Measurements from ENCODE around the gene SH3BP4. TPM values are rescaled to one million over a fixed set of nuclear protein-coding genes. Genes with fewer than 3 reads are reported as not detected.

SH3BP4 gene
- total RNA-seq, 1 donor from 2014 or later = 0.66 TPM

- no peak for DNase-seq (ENCODE audit: low spot score)
- H3K4me1 Mint-ChIP-seq (ENCODE audit: low read depth) = no peaks in the 10 kb centered on the region
- H3K9me3 Mint-ChIP-seq = no peaks in the 10 kb centered on the region
Observed at GRCh38 chr2:234963773-234964615, 12.2 kb downstream of the SH3BP4 start.

GRCh38 chr2:234964631-234965461 is 13.0 kb downstream of the SH3BP4 start:
- Mint-ChIP-seq H3K4me3 (ENCODE audit: low read depth) (no peak overlapping the region), H3K27ac (no peak overlapping the region), H3K9me3 (no peaks in the 10 kb centered on the region), H3K4me1 (ENCODE audit: low read depth) (no peaks in the 10 kb centered on the region), H3K36me3 (ENCODE audit: low read depth) (no peaks in the 10 kb centered on the region), H3K27me3 (ENCODE audit: low read depth) (peaks cover 3% of the 10 kb centered on the region)
- no peak for DNase-seq (ENCODE audit: low spot score)
- intact Hi-C loops (cut with micrococcal nuclease) = no loop called here

More at GRCh38 chr2:234963773-234964615, 12.2 kb downstream of the SH3BP4 start:
- H3K27me3 Mint-ChIP-seq (ENCODE audit: low read depth) = peaks cover 1% of the 10 kb centered on the region
- H3K4me3 Mint-ChIP-seq (ENCODE audit: low read depth) = no peak overlapping the region
- intact Hi-C loops (cut with micrococcal nuclease) = no loop called here
- no peaks in the 10 kb centered on the region for H3K36me3 Mint-ChIP-seq (ENCODE audit: low read depth)
- no peak overlapping the region for H3K27ac Mint-ChIP-seq

- Mint-ChIP-seq H3K36me3 (ENCODE audit: low read depth) (no peaks in the 10 kb centered on the region), H3K27ac (no peak overlapping the region), H3K4me3 (ENCODE audit: low read depth) (no peak overlapping the region), H3K4me1 (ENCODE audit: low read depth) (no peaks in the 10 kb centered on the region), H3K27me3 (ENCODE audit: low read depth) (peaks cover 5% of the 10 kb centered on the region), H3K9me3 (no peaks in the 10 kb centered on the region)
- DNase-seq (ENCODE audit: low spot score) = no peak
- intact Hi-C loops (cut with micrococcal nuclease) = no loop called here
Observed at GRCh38 chr2:234966340-234966739, 14.5 kb downstream of the SH3BP4 start.

- no peak for DNase-seq (ENCODE audit: low spot score)
- Mint-ChIP-seq H3K9me3 (no peaks in the 10 kb centered on the region), H3K27ac (no peak overlapping the region), H3K4me1 (ENCODE audit: low read depth) (no peaks in the 10 kb centered on the region), H3K4me3 (ENCODE audit: low read depth) (no peak overlapping the region), H3K36me3 (ENCODE audit: low read depth) (no peaks in the 10 kb centered on the region), H3K27me3 (ENCODE audit: low read depth) (peaks cover 5% of the 10 kb centered on the region)
- intact Hi-C loops (cut with micrococcal nuclease) = no loop called here
Observed at GRCh38 chr2:234967201-234967869, 15.5 kb downstream of the SH3BP4 start.

GRCh38 chr2:234967870-234968208 is 16.0 kb downstream of the SH3BP4 start:
- Mint-ChIP-seq H3K27me3 (ENCODE audit: low read depth) (peaks cover 5% of the 10 kb centered on the region), H3K9me3 (no peaks in the 10 kb centered on the region), H3K27ac (no peak overlapping the region), H3K36me3 (ENCODE audit: low read depth) (no peaks in the 10 kb centered on the region), H3K4me1 (ENCODE audit: low read depth) (no peaks in the 10 kb centered on the region), H3K4me3 (ENCODE audit: low read depth) (no peak overlapping the region)
- no peak for DNase-seq (ENCODE audit: low spot score)
- intact Hi-C loops (cut with micrococcal nuclease) = no loop called here

- no peaks in the 10 kb centered on the region for H3K9me3 Mint-ChIP-seq
- H3K27me3 Mint-ChIP-seq (ENCODE audit: low read depth) = peaks cover 5% of the 10 kb centered on the region
- H3K27ac Mint-ChIP-seq = no peak overlapping the region
- DNase-seq (ENCODE audit: low spot score) = no peak
- no peak overlapping the region for H3K4me3 Mint-ChIP-seq (ENCODE audit: low read depth)
- intact Hi-C loops (cut with micrococcal nuclease) = no loop called here
- H3K4me1 Mint-ChIP-seq (ENCODE audit: low read depth) = no peaks in the 10 kb centered on the region
- H3K36me3 Mint-ChIP-seq (ENCODE audit: low read depth) = no peaks in the 10 kb centered on the region
Observed at GRCh38 chr2:234968631-234969305, 17.0 kb downstream of the SH3BP4 start.

- intact Hi-C loops (cut with micrococcal nuclease) = no loop called here
- no peak for DNase-seq (ENCODE audit: low spot score)
- H3K36me3 Mint-ChIP-seq (ENCODE audit: low read depth) = no peaks in the 10 kb centered on the region
- H3K27ac Mint-ChIP-seq = no peak overlapping the region
- H3K27me3 Mint-ChIP-seq (ENCODE audit: low read depth) = peaks cover 5% of the 10 kb centered on the region
- no peaks in the 10 kb centered on the region for H3K4me1 Mint-ChIP-seq (ENCODE audit: low read depth)
- no peak overlapping the region for H3K4me3 Mint-ChIP-seq (ENCODE audit: low read depth)
- H3K9me3 Mint-ChIP-seq = no peaks in the 10 kb centered on the region
Observed at GRCh38 chr2:234969306-234970098, 17.7 kb downstream of the SH3BP4 start.

- no peaks in the 10 kb centered on the region for H3K9me3 Mint-ChIP-seq
- no peak overlapping the region for H3K4me3 Mint-ChIP-seq (ENCODE audit: low read depth)
- intact Hi-C loops (cut with micrococcal nuclease) = no loop called here
- peaks cover 5% of the 10 kb centered on the region for H3K27me3 Mint-ChIP-seq (ENCODE audit: low read depth)
- DNase-seq (ENCODE audit: low spot score) = no peak
- no peaks in the 10 kb centered on the region for H3K4me1 Mint-ChIP-seq (ENCODE audit: low read depth)
- no peak overlapping the region for H3K27ac Mint-ChIP-seq
- H3K36me3 Mint-ChIP-seq (ENCODE audit: low read depth) = no peaks in the 10 kb centered on the region
Observed at GRCh38 chr2:234970099-234970440, 18.3 kb downstream of the SH3BP4 start.

GRCh38 chr2:234970477-234970882 is 18.7 kb downstream of the SH3BP4 start:
- DNase-seq (ENCODE audit: low spot score) = no peak
- Mint-ChIP-seq H3K36me3 (ENCODE audit: low read depth) (no peaks in the 10 kb centered on the region), H3K27ac (no peak overlapping the region), H3K27me3 (ENCODE audit: low read depth) (peaks cover 5% of the 10 kb centered on the region), H3K4me3 (ENCODE audit: low read depth) (no peak overlapping the region), H3K9me3 (no peaks in the 10 kb centered on the region), H3K4me1 (ENCODE audit: low read depth) (no peaks in the 10 kb centered on the region)
- intact Hi-C loops (cut with micrococcal nuclease) = no loop called here

GRCh38 chr2:234971496-234971895 is 19.7 kb downstream of the SH3BP4 start:
- Mint-ChIP-seq H3K9me3 (no peaks in the 10 kb centered on the region), H3K4me3 (ENCODE audit: low read depth) (no peak overlapping the region), H3K27ac (no peak overlapping the region), H3K36me3 (ENCODE audit: low read depth) (no peaks in the 10 kb centered on the region), H3K27me3 (ENCODE audit: low read depth) (peaks cover 5% of the 10 kb centered on the region), H3K4me1 (ENCODE audit: low read depth) (no peaks in the 10 kb centered on the region)
- intact Hi-C loops (cut with micrococcal nuclease) = no loop called here
- no peak for DNase-seq (ENCODE audit: low spot score)

GRCh38 chr2:234973008-234973407 is 21.2 kb downstream of the SH3BP4 start:
- Mint-ChIP-seq H3K9me3 (no peaks in the 10 kb centered on the region), H3K4me3 (ENCODE audit: low read depth) (no peak overlapping the region)
- intact Hi-C loops (cut with micrococcal nuclease) = no loop called here

More at GRCh38 chr2:234973008-234973407, 21.2 kb downstream of the SH3BP4 start:
- H3K27me3 Mint-ChIP-seq (ENCODE audit: low read depth) = peaks cover 5% of the 10 kb centered on the region
- no peak overlapping the region for H3K27ac Mint-ChIP-seq
- DNase-seq (ENCODE audit: low spot score) = no peak
- no peaks in the 10 kb centered on the region for H3K36me3 Mint-ChIP-seq (ENCODE audit: low read depth)
- H3K4me1 Mint-ChIP-seq (ENCODE audit: low read depth) = no peaks in the 10 kb centered on the region

Data from activated T-helper 2 cell treated with anti-CD3 and anti-CD28 coated beads, Interferon-gamma antibody, Interleukin-2, Interleukin-4, amounts not matched to agents 10 μg/mL and 5 μg/mL and 100 μg/mL, durations not matched to agents 14 hours and 24 hours and 36 hours (primary cell).